ENCODE results near the gene GET4.

DNA sequence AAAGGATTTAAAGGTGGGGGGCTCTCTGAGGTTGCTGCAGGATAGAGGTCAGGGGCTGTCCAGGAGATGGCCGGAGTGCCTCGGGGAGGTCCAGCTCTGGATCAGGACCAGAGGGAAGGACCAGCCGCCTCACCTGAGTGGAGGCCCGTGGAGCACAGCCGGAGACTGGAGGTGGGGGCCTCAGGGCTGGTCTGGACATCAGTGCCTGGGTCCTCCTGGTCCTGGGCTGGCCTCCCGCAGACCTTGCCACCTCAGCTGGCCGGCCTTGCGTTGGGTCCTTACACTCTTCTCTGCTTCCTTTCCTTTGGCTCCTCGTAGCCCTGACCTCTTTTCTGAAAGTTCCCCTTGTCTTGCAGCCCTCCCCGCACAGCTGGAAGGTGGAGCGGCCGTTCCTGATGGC is 42.1 kb upstream of the GET4 start:
- TF ChIP-seq EZH2 (IDR thresholded peaks at IDR 0.05; ENCODE audit: low read length): no peak
- TF ChIP-seq, protein P1, sequence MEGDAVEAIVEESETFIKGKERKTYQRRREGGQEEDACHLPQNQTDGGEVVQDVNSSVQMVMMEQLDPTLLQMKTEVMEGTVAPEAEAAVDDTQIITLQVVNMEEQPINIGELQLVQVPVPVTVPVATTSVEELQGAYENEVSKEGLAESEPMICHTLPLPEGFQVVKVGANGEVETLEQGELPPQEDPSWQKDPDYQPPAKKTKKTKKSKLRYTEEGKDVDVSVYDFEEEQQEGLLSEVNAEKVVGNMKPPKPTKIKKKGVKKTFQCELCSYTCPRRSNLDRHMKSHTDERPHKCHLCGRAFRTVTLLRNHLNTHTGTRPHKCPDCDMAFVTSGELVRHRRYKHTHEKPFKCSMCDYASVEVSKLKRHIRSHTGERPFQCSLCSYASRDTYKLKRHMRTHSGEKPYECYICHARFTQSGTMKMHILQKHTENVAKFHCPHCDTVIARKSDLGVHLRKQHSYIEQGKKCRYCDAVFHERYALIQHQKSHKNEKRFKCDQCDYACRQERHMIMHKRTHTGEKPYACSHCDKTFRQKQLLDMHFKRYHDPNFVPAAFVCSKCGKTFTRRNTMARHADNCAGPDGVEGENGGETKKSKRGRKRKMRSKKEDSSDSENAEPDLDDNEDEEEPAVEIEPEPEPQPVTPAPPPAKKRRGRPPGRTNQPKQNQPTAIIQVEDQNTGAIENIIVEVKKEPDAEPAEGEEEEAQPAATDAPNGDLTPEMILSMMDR (optimal IDR thresholded peaks at IDR 0.05 in 1 of 3, IDR thresholded peaks at IDR 0.05 in 1 of 3, conservative IDR thresholded peaks at IDR 0.05 in 1 of 3; ENCODE audit: extremely low read depth in 1 of 3, insufficient read depth in 2 of 3, low read length in 3 of 3): no peak
